IPS DF 4.7 (cell line): ENCODE data around the gene TIMP4.
A peak's percentile ranks its signal among the peaks of the same experiment; 100 is the strongest.

ENCODE experiments used
- DNase-seq: peaks from one replicate; pipeline ENCODE4 v3.0.0-alpha.2; 2013; ENCODE audit warnings: low spot score; ENCODE audit errors: extremely low read depth

TIMP4 gene

GRCh38 chr3:12158387-12159226 lies at the start of gene TIMP4:
Gene TIMP4 (minus strand): TSS chr3:12158912. CDS start chr3:12158840, 72 bp downstream.
- DNase-seq: peak; percentile 51

- no peak for DNase-seq
These were observed 46.5 kb upstream of the TIMP4 start for GRCh38 chr3:12205171-12205570.

- DNase-seq: no peak
These were observed 43.1 kb upstream of the TIMP4 start for GRCh38 chr3:12201813-12202212.

DNA sequence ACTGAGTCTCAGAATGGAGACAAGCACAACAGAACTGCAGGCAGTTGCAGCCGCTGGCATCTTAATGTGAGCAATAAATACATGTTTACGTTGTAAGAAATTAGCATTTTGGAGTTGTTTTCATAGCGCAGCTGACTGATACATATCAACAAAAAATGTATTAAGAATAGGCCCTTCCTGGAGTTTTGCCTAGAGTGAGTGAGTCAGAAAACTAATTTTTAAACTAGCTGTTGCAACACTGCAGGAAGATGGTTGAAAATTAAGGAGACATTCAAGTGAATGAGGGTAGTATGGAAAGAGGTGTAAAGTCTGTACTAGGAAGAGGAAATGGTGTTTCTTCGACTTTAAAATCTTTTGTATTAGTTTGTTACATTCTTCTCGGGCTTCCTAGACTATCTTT lies 39.6 kb upstream of the TIMP4 start:
- DNase-seq: no peak

DNA sequence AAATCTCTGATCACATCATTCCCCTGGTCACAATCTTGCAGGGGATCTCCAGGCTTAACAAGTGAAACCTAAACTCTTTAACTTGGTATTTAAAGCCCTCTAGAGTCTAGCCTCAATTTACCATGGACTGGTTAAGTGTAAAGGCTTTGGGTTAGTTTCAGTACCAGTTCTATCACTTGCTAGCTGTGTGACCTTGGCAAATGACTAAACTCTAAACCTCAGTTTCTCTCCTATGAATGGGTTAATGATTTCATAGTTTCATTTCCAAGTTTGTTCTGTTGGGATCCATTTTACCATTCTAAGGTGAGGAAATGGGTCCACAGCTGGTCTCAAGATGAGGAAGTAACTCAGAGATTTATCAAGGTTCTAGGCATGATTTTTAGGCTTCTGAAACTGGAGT lies 38.8 kb upstream of the TIMP4 start:
- no peak for DNase-seq

DNA sequence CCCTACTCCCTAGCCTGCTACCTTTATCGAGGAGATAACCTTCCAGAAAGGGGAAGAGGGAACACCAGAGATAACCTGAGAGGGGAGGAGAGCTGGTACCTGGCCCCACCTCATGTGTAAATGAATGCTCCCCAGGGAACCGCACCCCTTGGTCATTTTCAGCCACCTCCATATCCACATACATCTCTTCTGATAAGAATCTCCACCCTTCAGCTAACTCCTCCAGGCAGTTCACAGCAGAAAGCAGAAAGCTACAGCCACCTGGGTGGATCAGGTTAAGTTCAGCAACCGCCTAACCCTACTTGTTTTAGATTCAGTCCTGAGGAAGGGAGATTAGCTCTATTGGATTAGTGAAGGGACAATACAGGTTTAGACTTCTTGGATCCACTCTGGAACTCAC lies 38.0 kb upstream of the TIMP4 start:
- DNase-seq: no peak

- DNase-seq: no peak
These were observed 36.5 kb upstream of the TIMP4 start for GRCh38 chr3:12195231-12195630.

GRCh38 chr3:12194669-12195161 lies 36.0 kb upstream of the TIMP4 start:
- no peak for DNase-seq

DNA sequence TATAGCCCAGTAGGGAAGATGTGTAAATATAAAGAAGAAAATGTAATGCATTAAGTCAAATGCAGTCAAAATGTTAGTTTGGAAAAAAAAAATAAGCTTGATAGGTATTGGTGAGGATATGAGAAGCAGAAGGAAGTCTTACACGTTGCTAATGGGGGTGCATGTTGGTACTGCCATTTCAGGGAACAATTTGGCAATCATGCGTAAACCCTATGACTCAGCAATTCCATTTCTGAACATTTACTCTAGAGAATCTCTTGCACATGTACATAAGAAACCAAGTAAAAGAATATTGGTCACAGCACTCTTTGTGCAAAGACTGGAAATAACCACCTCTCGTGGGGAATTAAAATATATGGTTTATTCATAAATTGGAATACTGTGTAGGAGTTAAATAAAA lies 35.5 kb upstream of the TIMP4 start:
- DNase-seq: no peak

DNA sequence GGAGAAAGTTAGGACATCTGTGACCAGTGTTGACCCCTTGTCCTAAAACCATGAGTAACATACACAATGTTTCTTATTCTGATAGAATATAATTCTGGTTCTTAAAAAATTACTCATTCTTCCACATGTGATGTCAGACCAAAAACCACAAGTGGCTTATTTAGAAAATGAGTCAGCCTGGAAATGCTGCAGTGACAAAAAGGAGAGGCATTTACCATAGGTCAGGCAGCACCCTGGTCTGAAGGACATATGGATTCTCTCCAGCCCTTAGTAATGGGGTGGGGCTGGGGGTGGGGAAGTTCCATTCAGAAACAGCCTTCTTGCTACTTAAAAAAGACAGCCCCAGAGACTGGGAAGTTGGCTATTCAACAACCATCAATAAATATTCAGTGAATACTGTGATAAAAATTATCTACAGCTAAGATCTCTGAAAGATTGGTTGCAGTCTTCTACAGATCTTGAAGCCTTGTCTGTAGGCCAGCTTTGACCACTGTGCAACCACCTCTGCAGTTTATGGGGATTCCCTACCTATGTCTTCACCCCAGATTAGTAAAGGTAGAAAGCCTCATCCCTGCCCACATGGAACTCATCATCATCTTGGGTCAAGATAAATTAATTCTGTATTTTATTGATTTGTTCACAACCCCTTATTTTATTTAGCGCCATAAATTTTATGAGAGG lies 34.9 kb upstream of the TIMP4 start:
- DNase-seq: no peak

DNA sequence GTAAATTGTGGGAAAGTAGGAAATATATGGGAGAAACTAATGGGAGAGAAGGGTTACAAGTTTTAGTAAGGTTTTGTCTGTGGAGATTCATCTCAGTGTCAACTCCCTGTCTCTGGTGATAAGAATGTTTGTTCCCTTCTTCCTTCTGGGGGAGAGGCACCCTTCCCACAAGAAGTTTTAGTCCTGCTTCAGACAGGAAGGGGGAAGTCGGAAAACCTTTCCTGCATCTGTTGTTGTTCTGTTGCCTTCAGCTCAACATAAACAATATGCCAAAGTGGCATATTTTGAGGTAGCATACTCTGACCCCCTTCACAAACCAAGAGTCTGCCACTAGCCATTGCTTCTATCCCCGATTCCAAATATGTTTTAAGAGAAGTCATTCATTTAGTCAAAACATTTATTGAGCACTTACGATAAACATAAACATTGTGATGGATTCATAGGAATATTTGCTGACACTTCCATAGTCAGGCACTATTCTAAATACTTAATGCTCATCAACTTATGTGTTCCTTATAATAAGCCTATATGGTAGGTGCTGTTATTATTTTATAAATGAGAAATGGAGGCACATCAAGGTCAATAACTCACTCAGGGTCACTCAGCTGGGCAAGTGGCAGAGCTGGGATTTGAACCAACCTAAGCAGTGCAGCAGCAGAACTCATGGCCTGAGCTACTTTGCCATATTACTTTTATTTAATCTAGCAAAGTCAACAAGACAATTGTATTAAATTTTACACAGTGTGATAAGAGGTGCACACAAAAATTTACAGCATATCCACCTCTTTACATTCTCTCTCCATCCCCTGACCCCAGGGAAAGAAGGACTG lies 34.2 kb upstream of the TIMP4 start:
- no peak for DNase-seq

DNA sequence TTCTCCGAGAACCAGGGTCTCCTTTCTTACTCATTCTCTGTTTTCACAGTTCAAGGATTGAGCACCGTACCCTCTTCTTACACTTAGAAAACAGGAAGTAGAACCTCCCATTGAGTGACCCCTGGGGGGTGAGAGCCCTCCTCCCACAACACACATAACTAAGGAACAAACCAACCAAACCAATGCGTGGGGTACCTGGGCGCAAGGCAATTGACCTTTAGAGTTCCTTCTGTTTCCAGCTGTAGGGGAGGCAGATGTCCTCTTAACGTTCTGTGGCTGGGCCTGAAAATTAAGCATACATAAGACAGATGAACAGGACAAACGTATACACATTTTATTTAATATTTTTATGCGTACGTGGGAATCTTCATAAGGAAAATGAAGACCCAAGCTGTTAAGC lies 33.5 kb upstream of the TIMP4 start:
- DNase-seq: no peak

GRCh38 chr3:12191559-12191958 lies 32.8 kb upstream of the TIMP4 start:
- no peak for DNase-seq

- no peak for DNase-seq
These were observed 32.1 kb upstream of the TIMP4 start for GRCh38 chr3:12190832-12191231.

GRCh38 chr3:12190221-12190807 lies 31.6 kb upstream of the TIMP4 start:
- DNase-seq: no peak

- no peak for DNase-seq
These were observed 30.1 kb upstream of the TIMP4 start for GRCh38 chr3:12188681-12189287.

GRCh38 chr3:12188328-12188648 lies 29.6 kb upstream of the TIMP4 start:
- no peak for DNase-seq

DNA sequence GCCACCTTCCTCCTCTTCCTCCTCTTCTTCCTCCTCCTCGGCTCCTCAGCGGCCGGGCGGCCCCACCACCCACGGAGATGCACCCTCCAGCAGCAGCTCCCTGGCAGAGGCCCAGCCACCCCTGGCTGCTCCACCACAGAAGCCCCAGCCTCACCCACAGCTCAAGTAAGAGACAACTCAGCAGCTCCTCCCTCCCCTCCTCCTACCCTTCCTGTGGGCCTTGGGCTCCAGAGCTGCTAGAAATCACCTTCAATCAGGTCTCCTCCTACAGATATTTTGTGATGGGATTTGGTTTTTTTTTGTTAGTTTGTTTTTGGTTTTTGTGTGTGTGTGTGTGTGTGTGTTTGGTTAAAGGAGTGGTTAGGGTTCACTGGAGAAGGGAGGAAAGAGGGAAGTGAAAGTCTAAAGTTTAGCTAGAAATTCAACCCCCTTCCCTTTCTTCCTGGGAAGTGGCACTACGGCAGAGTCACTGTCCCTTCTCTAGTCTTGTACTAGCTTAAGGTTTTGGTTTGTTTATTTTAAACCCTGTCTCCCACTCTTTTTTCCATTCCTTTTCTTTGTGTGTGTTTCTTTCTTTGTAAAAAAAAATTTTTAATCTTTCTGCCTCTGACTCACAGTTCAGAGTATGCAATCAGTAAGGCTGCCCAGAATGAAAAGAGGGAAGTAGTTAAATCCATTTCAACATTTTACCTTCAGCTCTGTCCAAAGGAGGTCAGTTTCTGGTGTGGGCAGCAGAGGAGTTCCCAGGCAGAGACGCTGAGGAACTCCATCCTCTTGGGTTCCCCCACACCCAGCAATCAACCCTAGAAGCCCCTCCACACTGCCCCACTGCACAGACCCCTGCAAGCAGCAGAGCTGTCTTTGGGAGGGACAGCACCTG lies 29.0 kb upstream of the TIMP4 start:
- DNase-seq: no peak

DNA sequence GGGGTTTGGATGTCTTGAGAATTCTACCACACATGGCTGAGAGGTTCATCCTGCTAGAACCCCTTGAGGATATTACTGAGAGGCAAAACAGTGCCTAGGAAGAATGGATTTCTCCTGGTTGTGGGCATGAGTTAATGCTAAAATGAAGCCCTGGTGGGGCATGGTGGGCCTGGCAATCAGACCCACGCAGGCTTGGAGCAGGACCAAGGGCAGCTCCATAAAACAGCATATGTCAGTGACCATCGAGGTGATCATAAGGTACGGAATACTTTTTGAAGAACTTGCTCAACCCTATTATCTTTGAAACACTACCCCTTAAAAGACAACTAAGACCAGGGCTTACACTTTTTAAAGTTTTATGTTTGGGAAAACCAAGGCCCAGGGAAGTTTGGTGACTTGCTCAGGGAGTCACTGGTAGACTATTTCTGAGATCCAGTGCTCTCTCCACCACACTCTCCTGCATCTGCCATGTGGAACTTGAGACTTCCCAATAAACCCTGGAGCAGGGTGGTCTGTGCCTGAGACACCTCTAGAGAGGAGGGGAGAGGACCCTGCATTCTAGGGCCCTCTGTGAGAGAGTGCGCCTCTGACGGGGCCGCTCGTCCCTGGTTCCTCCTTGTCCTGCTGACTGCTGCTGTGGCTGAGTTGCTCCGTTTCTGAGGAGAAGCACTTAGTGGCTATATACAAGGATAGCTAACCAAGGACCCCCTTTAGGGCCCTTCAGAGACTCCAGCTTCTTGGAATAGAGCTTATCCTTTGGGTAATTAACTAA lies 28.0 kb upstream of the TIMP4 start:
- DNase-seq: no peak
